HCT116 (cell line): ENCODE measurements around the gene ZNF384.
"Not testable (repeated sequence)": the region's sequence is repeated elsewhere in the genome, so short reads cannot be mapped to it uniquely, and the experiment has no call there.

Experiments used
- CTCF ChIP-seq, 3 experiments: fragments of 200-600 bp in 1 of 3; sonication (generic) in 1 of 3; IDR thresholded peaks in 2 of 3; conservative IDR thresholded peaks in 1 of 3; 2 replicates each; pipeline ENCODE4 v1.5.1; 2012 to 2017; ENCODE audit warnings: low read depth in 2 of 3, low read length in 2 of 3, antibody characterized with exemption in 1 of 3, borderline replicate concordance in 1 of 3, control low read depth in 1 of 3, mild to moderate bottlenecking in 1 of 3, mixed read lengths in 1 of 3, mixed run types in 1 of 3, moderate library complexity in 1 of 3; ENCODE audit not compliant: insufficient read depth in 1 of 3
- EZH2 ChIP-seq: fragments of 200-600 bp; sonication (generic); IDR thresholded peaks from 2 replicates; pipeline ENCODE4 v1.6.1; 2017; ENCODE audit warnings: antibody characterized with exemption, mixed run types
- EZH2phosphoT487 ChIP-seq: fragments of 200-600 bp; IDR thresholded peaks from 2 replicates; pipeline ENCODE4 v1.6.1; 2018; ENCODE audit warnings: antibody characterized with exemption, borderline replicate concordance
- FOSL1 ChIP-seq: IDR thresholded peaks from 2 replicates; pipeline ENCODE4 v1.6.1; 2012; ENCODE audit warnings: low read depth
- JUND ChIP-seq: IDR thresholded peaks from 2 replicates; pipeline ENCODE4 v1.6.1; 2012
- POLR2A ChIP-seq: IDR thresholded peaks from 2 replicates; pipeline ENCODE4 v1.7.0; 2011; ENCODE audit warnings: borderline replicate concordance; ENCODE audit not compliant: insufficient read depth, insufficient read length; ENCODE audit errors: extremely low read depth
- POLR2AphosphoS5 ChIP-seq: IDR thresholded peaks from 2 replicates; pipeline ENCODE4 v1.6.1; 2011; ENCODE audit warnings: mild to moderate bottlenecking, low read depth, low read length, moderate library complexity
- RAD21 ChIP-seq: IDR thresholded peaks from 2 replicates; pipeline ENCODE4 v1.6.1; 2012; ENCODE audit warnings: low read depth, mild to moderate bottlenecking
- REST ChIP-seq: IDR thresholded peaks from 2 replicates; pipeline ENCODE4 v1.6.1; 2012; ENCODE audit warnings: low read depth
- SIN3A ChIP-seq: IDR thresholded peaks from 2 replicates; pipeline ENCODE4 v1.6.1; 2012; ENCODE audit warnings: low read depth
- SRF ChIP-seq: IDR thresholded peaks from 2 replicates; pipeline ENCODE4 v1.6.1; 2012; ENCODE audit warnings: low read depth
- YY1 ChIP-seq: IDR thresholded peaks from 2 replicates; pipeline ENCODE4 v1.6.1; 2011; ENCODE audit warnings: low read length, low read depth, moderate library complexity, mild to moderate bottlenecking; ENCODE audit not compliant: insufficient replicate concordance; ENCODE audit errors: extremely low read depth
- ZFX ChIP-seq: fragments of 450-650 bp; IDR thresholded peaks from 2 replicates; pipeline ENCODE4 v1.6.1; 2017
- TF ChIP-seq, protein P1 (sequence below): IDR thresholded peaks from 2 replicates; pipeline ENCODE4 v1.6.1; 2012

DNA sequence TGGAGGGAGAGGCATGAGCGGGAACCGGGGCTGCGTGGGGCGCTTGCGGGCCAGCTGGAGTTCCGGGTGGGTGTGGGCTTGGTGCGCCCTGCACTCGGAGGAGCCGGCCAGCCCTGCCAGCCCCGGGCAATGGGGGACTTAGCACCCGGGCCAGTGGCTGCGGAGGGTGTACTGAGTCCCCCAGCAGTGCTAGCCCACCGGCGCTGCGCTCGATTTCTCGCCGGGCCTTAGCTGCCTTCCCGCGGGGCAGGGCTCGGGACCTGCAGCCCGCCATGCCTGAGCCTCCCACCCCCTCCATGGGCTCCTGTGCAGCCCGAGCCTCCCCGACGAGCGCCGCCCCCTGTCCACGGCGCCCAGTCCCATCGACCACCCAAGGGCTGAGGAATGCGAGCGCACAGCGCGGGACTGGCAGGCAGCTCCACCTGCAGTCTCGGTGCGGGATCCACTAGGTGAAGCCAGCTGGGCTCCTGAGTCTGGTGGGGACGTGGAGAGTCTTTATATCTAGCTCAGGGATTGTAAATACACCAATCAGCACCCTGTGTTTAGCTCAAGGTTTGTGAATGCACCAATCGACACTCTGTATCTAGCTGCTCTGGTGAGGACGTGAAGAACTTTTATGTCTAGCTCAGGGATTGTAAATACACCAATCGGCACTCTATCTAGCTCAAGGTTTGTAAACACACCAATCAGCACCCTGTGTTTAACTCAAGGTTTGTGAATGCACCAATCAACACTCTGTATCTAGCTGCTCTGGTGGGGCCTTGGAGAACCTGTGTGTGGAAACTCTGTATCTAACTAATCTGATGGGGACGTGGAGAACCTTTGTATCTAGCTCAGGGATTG, 27.1 kb upstream of the ZNF384 start:
- TF ChIP-seq CTCF (IDR thresholded peaks at IDR 0.05 in 2 of 3, conservative IDR thresholded peaks at IDR 0.05 in 1 of 3; ENCODE audit: borderline replicate concordance in 1 of 3, insufficient read depth in 1 of 3, low read depth in 2 of 3, low read length in 2 of 3); YY1; EZH2phosphoT487; RAD21; REST; FOSL1; POLR2A; JUND; ZFX; SIN3A; EZH2; POLR2AphosphoS5; SRF: not testable (repeated sequence)
- TF ChIP-seq, protein P1, sequence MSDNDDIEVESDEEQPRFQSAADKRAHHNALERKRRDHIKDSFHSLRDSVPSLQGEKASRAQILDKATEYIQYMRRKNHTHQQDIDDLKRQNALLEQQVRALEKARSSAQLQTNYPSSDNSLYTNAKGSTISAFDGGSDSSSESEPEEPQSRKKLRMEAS = not testable (repeated sequence)
